Cortex of kidney (tissue), 1 donor: Measurements from ENCODE around the gene PIK3R3.

Experiments used
- DNase-seq: peaks from one replicate; lab custom pipeline; 2025; lab: John Stamatoyannopoulos, UW

PIK3R3 gene

GRCh38 chr1:46026531-46026930 lies 105.9 kb downstream of the PIK3R3 start:
- no peak for DNase-seq

- no peak for DNase-seq
These were observed 111.1 kb downstream of the PIK3R3 start for GRCh38 chr1:46021046-46021996.

DNA sequence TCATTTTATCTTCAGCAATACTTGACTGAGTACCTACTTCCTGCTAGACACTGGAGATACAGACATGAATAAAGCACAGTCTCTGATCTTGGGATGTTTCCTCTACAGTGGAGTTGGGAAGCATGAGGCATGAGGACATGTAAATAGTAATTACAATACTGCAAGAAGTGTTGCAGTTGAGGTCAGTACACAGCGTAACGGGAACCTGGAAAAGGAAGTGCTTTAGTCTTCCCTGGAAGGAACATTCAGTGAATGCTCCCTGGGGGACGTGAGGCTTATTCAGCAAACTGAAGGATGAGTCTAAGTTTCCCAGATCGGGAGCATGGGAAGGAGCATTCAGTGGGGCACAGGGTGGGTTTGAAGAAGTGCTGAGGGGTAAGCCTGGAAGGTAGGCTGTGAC lies 112.4 kb downstream of the PIK3R3 start:
- DNase-seq = no peak

- DNase-seq = no peak
These were observed 113.1 kb downstream of the PIK3R3 start for GRCh38 chr1:46019348-46019747.

GRCh38 chr1:46017876-46018503 lies 114.4 kb downstream of the PIK3R3 start:
- no peak for DNase-seq

DNA sequence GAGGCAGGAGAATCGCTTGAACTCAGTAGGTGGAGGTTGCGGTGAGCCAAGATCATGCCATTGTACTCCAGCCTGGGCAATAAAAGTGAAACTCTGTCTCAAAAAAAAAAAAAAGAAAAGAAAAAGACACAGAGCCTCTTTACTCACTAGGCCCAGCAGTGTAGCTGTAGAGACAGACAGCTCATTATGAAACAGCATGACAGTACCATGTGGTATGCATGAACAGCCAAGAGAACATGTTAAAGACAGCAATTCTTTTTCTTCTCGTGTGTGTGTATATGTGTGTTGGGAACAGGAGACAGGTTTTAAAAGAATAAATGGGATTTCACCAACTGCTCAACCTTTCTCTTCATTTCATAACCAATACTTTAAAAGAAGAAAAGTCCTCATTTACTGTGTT lies 118.8 kb downstream of the PIK3R3 start:
- DNase-seq = no peak

DNA sequence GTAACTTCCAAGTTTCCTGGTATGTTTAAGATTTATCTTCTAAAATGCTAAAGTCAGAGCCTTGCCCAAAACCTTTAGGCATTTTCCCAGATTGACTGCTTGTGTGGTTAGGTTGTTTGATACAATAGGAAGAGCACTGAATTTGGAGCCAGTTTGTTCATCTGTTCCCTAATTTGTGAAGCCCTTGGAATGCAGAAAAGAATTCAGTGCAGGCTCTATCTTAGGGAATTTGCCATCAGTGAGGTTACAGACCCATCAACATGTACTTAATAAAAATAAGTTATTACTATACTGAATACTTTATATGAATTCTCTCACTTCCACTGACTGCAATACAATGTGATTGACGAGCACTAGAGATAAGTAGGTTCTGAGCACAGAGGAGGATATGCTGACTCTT lies 120.2 kb downstream of the PIK3R3 start:
- no peak for DNase-seq

- DNase-seq = no peak
These were observed 121.2 kb downstream of the PIK3R3 start for GRCh38 chr1:46011121-46011695.

GRCh38 chr1:46010611-46011010 lies 121.8 kb downstream of the PIK3R3 start:
- no peak for DNase-seq

GRCh38 chr1:46008585-46008984 lies 123.8 kb downstream of the PIK3R3 start:
- DNase-seq = no peak

- DNase-seq = no peak
These were observed 126.8 kb downstream of the PIK3R3 start for GRCh38 chr1:46005594-46005993.

GRCh38 chr1:46004492-46004891 lies 127.9 kb downstream of the PIK3R3 start:
- no peak for DNase-seq

DNA sequence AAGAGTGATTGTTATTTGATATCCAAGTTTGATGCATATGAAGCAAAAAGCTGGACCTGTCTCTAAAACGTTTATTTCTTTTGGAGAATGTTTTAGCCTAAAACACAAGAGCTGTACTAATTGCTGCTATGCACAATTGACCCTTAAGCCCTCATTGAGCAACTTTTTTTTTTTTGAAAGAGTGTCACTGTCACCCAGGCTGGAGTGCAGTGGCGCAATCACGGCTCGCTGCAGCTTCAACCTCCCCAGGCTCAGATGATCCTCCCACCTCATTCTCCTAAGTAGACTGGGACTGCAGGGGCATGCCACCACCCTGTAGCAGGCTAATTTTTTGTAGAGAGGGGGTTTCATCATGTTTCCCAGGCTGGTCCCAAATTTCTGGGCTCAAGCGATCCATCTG lies 129.1 kb downstream of the PIK3R3 start:
- no peak for DNase-seq

DNA sequence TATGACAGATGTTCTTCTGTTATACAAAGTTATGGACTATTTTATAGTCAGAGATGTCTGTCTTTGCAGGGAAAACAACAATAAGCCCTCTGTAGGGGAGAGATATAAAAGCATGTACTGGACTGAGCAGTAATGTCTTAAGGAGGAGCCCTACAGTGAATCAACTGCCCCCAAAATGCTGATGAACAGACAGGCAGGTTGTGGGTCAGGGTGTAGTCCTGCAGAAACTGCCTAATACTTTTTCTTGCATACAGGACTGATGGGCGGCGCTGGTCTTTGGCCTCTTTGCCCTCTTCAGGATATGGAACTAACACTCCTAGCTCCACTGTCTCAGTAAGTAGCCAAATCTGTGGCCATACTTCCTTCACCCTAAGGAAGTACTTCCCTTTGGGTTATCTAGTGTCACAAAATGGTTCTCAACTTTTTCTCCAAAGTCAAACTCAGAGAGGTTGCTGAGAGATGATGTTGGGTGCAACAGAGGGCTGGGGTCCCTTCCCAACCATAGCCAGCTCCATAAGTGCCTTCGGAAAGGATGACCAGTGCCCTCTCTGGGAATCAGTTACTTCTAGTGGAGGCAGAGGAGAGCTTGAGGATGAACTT lies 129.8 kb downstream of the PIK3R3 start:
- no peak for DNase-seq

- DNase-seq = no peak
These were observed 131.2 kb downstream of the PIK3R3 start for GRCh38 chr1:46001081-46001785.

DNA sequence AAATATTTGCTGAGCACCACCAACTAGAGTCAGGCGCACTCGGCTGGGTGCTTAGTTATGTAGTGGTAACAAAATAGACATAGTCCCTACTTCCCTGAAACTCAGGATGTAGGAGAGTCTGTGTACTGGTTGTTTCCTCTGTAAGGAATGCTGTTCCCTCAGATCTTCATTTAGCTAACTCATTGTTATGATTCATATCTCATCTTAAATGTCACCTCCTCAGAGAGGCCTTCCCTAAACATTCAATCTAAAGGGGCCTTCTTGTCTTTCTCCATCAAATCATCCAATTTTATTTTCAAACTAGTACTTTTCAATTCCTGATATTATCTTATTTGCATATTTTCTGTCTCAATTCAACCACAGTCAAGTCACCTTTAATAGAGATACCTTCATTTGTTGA lies 132.9 kb downstream of the PIK3R3 start:
- no peak for DNase-seq

- no peak for DNase-seq
These were observed 134.3 kb downstream of the PIK3R3 start for GRCh38 chr1:45998020-45998617.

DNA sequence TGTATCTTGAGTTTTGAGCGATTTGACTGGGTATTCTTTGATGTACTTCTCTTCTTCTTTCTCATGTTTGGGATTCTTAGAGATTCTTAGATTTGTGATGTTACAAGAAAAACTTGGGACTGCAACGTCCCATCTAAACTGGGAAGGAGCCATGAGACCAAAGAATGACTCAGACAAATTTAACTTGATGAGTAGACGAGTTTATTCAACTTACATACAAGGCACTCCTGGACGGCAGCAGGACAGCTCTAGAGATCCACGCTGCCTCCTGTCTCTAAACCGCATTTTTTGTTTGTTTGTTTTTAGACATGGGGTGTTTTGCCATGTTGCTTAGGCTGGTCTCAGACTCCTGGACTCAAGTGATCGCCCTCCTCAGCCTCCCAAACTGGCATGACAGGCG lies 137.1 kb downstream of the PIK3R3 start:
- DNase-seq = no peak

- no peak for DNase-seq
These were observed 138.0 kb downstream of the PIK3R3 start for GRCh38 chr1:45994423-45994822.
